HepG2 (cell line): ENCODE measurements around the gene ERCC6L2. TPM values are rescaled to one million over a fixed set of nuclear protein-coding genes. Genes with fewer than 3 reads are reported as not detected.

ENCODE experiments used
- ATAC-seq: fragments of 200-7000 bp; cut with Tn5 transposase; 3 replicates; pipeline ENCODE4 v1.9.1; 2020; ENCODE audit warnings: mild to moderate bottlenecking, moderate library complexity
- BruUV-seq: library from RNA; stranded (reverse); fragments of 400-500 nt; replicated peaks from 2 replicates; lab custom pipeline; 2021; lab: Mats Ljungman, UMichigan
- CTCF ChIA-PET: fragments of 300-600 bp; formaldehyde crosslinking; extraction: SDS; loops from one replicate; lab custom pipeline; 2021; ENCODE audit warnings: low total read pairs, inconsistent platforms, low intra/inter-chr PET ratio; lab: Yijun Ruan, JAX
- POLR2A ChIA-PET: fragments of 350-600 bp; sonication (Branson Sonifier 250); formaldehyde crosslinking; loops from one replicate; lab custom pipeline; 2020; ENCODE audit warnings: antibody characterized with exemption, inconsistent platforms; lab: Yijun Ruan, JAX
- DNase-seq: peaks from one replicate; pipeline ENCODE4 v3.0.0-alpha.2; 2015; ENCODE audit warnings: low spot score
- FAIRE-seq: peaks from 3 replicates; lab custom pipeline; 2011; peaks lifted over from hg19 to GRCh38; lab: Jason Lieb, UNC
- H2AFZ ChIP-seq: one replicate; pipeline ENCODE4 v1.6.1; 2011; ENCODE audit warnings: low read length, inconsistent platforms
- H3K27ac ChIP-seq: fragments of 300-600 bp; 3 replicates; pipeline ENCODE4 v1.8.0; 2011; ENCODE audit warnings: mixed run types, mild to moderate bottlenecking, mixed read lengths, low read length, inconsistent platforms; ENCODE audit not compliant: insufficient read depth; ENCODE audit errors: extremely low read length
- H3K27me3 ChIP-seq, 2 experiments: fragments of 200-600 bp in 1 of 2; 2 replicates in 1 of 2; 3 replicates in 1 of 2; pipeline versions ENCODE4 v1.6.0 to v1.8.0; 2011; ENCODE audit warnings: low read length in 2 of 2, mild to moderate bottlenecking in 2 of 2, moderate library complexity in 2 of 2, inconsistent platforms in 1 of 2; ENCODE audit not compliant: insufficient read depth in 2 of 2, control insufficient read depth in 1 of 2
- H3K36me3 ChIP-seq, 2 experiments: fragments of 200-600 bp in 1 of 2; replicated peaks in 1 of 2; 2 replicates in 1 of 2; 3 replicates in 1 of 2; pipeline versions ENCODE4 v1.5.1 to v1.8.0; 2011; ENCODE audit warnings: low read length in 2 of 2, inconsistent platforms in 1 of 2; ENCODE audit not compliant: insufficient read depth in 2 of 2, control insufficient read depth in 1 of 2
- H3K4me1 ChIP-seq: 2 replicates; pipeline ENCODE4 v1.5.1; 2012; ENCODE audit warnings: low read length, inconsistent platforms; ENCODE audit not compliant: insufficient read depth
- H3K4me2 ChIP-seq: 2 replicates; pipeline ENCODE4 v1.6.0; 2011; ENCODE audit warnings: low read depth, low read length, inconsistent platforms
- H3K4me3 ChIP-seq, 3 experiments: fragments of 200-600 bp in 1 of 3; sonication (generic), shearing (Covaris generic) in 1 of 3; replicated peaks in 1 of 3; 2 replicates each; pipeline ENCODE4 v1.5.1; 2011 to 2016; ENCODE audit warnings: low read length in 3 of 3, inconsistent platforms in 2 of 3, low read depth in 2 of 3, mild to moderate bottlenecking in 2 of 3, control low read depth in 1 of 3, mixed read lengths in 1 of 3; ENCODE audit not compliant: insufficient read depth in 1 of 3
- H3K79me2 ChIP-seq: one replicate; pipeline ENCODE4 v1.6.1; 2011; ENCODE audit warnings: low read length, inconsistent platforms; ENCODE audit not compliant: insufficient read depth
- H3K9ac ChIP-seq: 2 replicates; pipeline ENCODE4 v1.6.0; 2011; ENCODE audit warnings: mild to moderate bottlenecking, low read depth, low read length, inconsistent platforms; ENCODE audit not compliant: insufficient read depth
- H3K9me3 ChIP-seq: 2 replicates; pipeline ENCODE4 v1.5.1; 2012; ENCODE audit warnings: mild to moderate bottlenecking, low read length
- H4K20me1 ChIP-seq: 2 replicates; pipeline ENCODE4 v1.6.0; 2011; ENCODE audit warnings: inconsistent platforms, mild to moderate bottlenecking, low read length, moderate library complexity; ENCODE audit not compliant: insufficient read depth
- RBM39 ChIP-seq: fragments of 200-400 bp; formaldehyde crosslinking; IDR thresholded peaks from one replicate; pipeline ENCODE4 v1.6.1; 2018; ENCODE audit warnings: antibody characterized with exemption, mild to moderate bottlenecking, low read depth, low read length; ENCODE audit not compliant: poor library complexity, severe bottlenecking
- ZFP36 ChIP-seq: fragments of 150-350 bp; IDR thresholded peaks from 2 replicates; pipeline ENCODE4 v1.6.1; 2018; ENCODE audit warnings: borderline replicate concordance, low read length, low read depth; ENCODE audit not compliant: partially characterized antibody
- ZKSCAN1 ChIP-seq: fragments of 150-350 bp; IDR thresholded peaks from 2 replicates; pipeline ENCODE4 v1.6.1; 2014; ENCODE audit warnings: low read length
- ZNF570 ChIP-seq: sonication (generic); formaldehyde crosslinking; IDR thresholded peaks from 2 replicates; pipeline ENCODE4 v1.4.0; 2020; ENCODE audit warnings: mild to moderate bottlenecking, missing genetic modification reagents, borderline replicate concordance
- ZNF597 ChIP-seq: sonication (generic); formaldehyde crosslinking; IDR thresholded peaks from 2 replicates; pipeline ENCODE4 v1.5.0; 2020; ENCODE audit warnings: missing genetic modification reagents
- ZNF646 ChIP-seq: sonication (generic); formaldehyde crosslinking; IDR thresholded peaks from 2 replicates; pipeline ENCODE4 v1.9.0; 2021; ENCODE audit warnings: mild to moderate bottlenecking, missing genetic modification reagents
- WGBS: methylation state at CpG from one replicate; pipeline ENCODE4 v1.1.6; 2017; ENCODE audit warnings: low lambda C conversion rate; 5-methylcytosine and 5-hydroxymethylcytosine counted together
- in situ Hi-C: cut with HindIII; loops from 2 replicates; pipeline ENCODE4 v1.10.0; 2017; ENCODE audit warnings: low pct_unique_long_range_greater_than_20kb; ENCODE audit not compliant: extremely low pct_ligation_motif_present
- intact Hi-C: fragments of 100-400 bp; cut with micrococcal nuclease; formaldehyde crosslinking; loops from one replicate; pipeline ENCODE4 v1.10.0; 2022; ENCODE audit not compliant: unreplicated experiment
- polyA plus RNA-seq, 8 experiments: library from polyadenylated mRNA; depleted of rRNA in 3 of 8; stranded (reverse) in 7 of 8; unstranded in 1 of 8; fragments of >200 nt; fragmentation: Illumina TruSeq in 4 of 8; extraction: Trizol in 4 of 8; gene quantifications; 2 replicates each; pipeline versions ENCODE4 v1.2.1 to v1.2.3, GENCODE V29; 2011 to 2016; ENCODE audit warnings: low read depth in 4 of 8, missing spikeins in 1 of 8, mixed read lengths in 1 of 8; ENCODE audit not compliant: insufficient read depth in 1 of 8
- total RNA-seq, 5 experiments: library from RNA; depleted of rRNA; stranded (reverse); fragments of >200 nt; fragmentation: Illumina TruSeq; extraction: Trizol; gene quantifications; 2 replicates each; pipeline ENCODE4 v1.2.3, GENCODE V29; 2016; ENCODE audit warnings: low read depth in 1 of 5
- TF ChIP-seq, protein P1 (sequence below): sonication (generic); formaldehyde crosslinking; IDR thresholded peaks from 2 replicates; pipeline ENCODE4 v1.5.0; 2020; ENCODE audit warnings: mild to moderate bottlenecking, missing genetic modification reagents
- TF ChIP-seq, protein P2 (sequence below): sonication (generic); formaldehyde crosslinking; IDR thresholded peaks from 2 replicates; pipeline ENCODE4 v1.4.0; 2020; ENCODE audit warnings: missing genetic modification reagents, borderline replicate concordance
- TF ChIP-seq, protein P3 (sequence below): IDR thresholded peaks from 2 replicates; pipeline ENCODE4 v1.6.1; 2016; ENCODE audit warnings: control low read depth

Gene ERCC6L2
- total and polyA plus RNA-seq, 2 of the 13 experiments (the other 11 are each of a cell fraction or from before 2014, with no cell fraction given): 13.4 to 45.9 TPM

- no peak overlapping the region for H3K9ac ChIP-seq
- H3K36me3 ChIP-seq: peaks cover 8 to 47% of the 10 kb centered on the region in 2 experiments
- CTCF ChIA-PET: no interaction called here
- H3K4me1 ChIP-seq: no peaks in the 10 kb centered on the region
- no peak overlapping the region for H3K27ac ChIP-seq
- H3K4me3 ChIP-seq: no peak overlapping the region
- H3K9me3 ChIP-seq: no peaks in the 10 kb centered on the region
- ATAC-seq (no peak), DNase-seq (no peak), FAIRE-seq (no peak)
- H4K20me1 ChIP-seq: no peaks in the 10 kb centered on the region
- H3K27me3 ChIP-seq: no peaks in the 10 kb centered on the region
- intact Hi-C loops (no loop called here), in situ Hi-C loops (no loop called here)
- H3K4me2 ChIP-seq: no peak overlapping the region
- H2AFZ ChIP-seq: no peak overlapping the region
- no TSS peak for BruUV-seq
- WGBS: 94% methylated on average over 2 of the region's 2 CpGs
- POLR2A ChIA-PET: no interaction called here
- H3K79me2 ChIP-seq: no peaks in the 10 kb centered on the region
- TF ChIP-seq, protein P1, sequence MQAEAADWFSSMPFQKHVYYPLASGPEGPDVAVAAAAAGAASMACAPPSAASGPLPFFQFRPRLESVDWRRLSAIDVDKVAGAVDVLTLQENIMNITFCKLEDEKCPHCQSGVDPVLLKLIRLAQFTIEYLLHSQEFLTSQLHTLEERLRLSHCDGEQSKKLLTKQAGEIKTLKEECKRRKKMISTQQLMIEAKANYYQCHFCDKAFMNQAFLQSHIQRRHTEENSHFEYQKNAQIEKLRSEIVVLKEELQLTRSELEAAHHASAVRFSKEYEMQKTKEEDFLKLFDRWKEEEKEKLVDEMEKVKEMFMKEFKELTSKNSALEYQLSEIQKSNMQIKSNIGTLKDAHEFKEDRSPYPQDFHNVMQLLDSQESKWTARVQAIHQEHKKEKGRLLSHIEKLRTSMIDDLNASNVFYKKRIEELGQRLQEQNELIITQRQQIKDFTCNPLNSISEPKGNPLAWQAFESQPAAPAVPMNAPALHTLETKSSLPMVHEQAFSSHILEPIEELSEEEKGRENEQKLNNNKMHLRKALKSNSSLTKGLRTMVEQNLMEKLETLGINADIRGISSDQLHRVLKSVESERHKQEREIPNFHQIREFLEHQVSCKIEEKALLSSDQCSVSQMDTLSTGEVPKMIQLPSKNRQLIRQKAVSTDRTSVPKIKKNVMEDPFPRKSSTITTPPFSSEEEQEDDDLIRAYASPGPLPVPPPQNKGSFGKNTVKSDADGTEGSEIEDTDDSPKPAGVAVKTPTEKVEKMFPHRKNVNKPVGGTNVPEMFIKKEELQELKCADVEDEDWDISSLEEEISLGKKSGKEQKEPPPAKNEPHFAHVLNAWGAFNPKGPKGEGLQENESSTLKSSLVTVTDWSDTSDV (CRISPR knock-in tag): no peak
- TF ChIP-seq ZNF570 (CRISPR knock-in tag) (no peak), ZFP36 (no peak), ZNF646 (no peak), ZKSCAN1 (no peak), RBM39 (no peak), ZNF597 (CRISPR knock-in tag) (no peak)
- TF ChIP-seq, protein P2, sequence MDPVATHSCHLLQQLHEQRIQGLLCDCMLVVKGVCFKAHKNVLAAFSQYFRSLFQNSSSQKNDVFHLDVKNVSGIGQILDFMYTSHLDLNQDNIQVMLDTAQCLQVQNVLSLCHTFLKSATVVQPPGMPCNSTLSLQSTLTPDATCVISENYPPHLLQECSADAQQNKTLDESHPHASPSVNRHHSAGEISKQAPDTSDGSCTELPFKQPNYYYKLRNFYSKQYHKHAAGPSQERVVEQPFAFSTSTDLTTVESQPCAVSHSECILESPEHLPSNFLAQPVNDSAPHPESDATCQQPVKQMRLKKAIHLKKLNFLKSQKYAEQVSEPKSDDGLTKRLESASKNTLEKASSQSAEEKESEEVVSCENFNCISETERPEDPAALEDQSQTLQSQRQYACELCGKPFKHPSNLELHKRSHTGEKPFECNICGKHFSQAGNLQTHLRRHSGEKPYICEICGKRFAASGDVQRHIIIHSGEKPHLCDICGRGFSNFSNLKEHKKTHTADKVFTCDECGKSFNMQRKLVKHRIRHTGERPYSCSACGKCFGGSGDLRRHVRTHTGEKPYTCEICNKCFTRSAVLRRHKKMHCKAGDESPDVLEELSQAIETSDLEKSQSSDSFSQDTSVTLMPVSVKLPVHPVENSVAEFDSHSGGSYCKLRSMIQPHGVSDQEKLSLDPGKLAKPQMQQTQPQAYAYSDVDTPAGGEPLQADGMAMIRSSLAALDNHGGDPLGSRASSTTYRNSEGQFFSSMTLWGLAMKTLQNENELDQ (CRISPR knock-in tag): no peak
- TF ChIP-seq, protein P3, sequence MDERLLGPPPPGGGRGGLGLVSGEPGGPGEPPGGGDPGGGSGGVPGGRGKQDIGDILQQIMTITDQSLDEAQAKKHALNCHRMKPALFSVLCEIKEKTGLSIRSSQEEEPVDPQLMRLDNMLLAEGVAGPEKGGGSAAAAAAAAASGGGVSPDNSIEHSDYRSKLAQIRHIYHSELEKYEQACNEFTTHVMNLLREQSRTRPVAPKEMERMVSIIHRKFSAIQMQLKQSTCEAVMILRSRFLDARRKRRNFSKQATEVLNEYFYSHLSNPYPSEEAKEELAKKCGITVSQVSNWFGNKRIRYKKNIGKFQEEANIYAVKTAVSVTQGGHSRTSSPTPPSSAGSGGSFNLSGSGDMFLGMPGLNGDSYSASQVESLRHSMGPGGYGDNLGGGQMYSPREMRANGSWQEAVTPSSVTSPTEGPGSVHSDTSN: no peak
These were observed 128.9 kb downstream of the ERCC6L2 start for GRCh38 chr9:96004379-96004778.
